GM19467 (cell line): ENCODE measurements around the gene SPIN1.

Source experiments
- ATAC-seq: cut with Tn5 transposase; IDR thresholded peaks from one replicate; pipeline ENCODE4 v1.9.1; 2021; ENCODE audit warnings: mild to moderate bottlenecking, moderate library complexity; ENCODE audit not compliant: unreplicated experiment

Gene SPIN1

GRCh38 chr9:88488166-88488565 lies 99.9 kb downstream of the SPIN1 start:
- ATAC-seq: no peak

DNA sequence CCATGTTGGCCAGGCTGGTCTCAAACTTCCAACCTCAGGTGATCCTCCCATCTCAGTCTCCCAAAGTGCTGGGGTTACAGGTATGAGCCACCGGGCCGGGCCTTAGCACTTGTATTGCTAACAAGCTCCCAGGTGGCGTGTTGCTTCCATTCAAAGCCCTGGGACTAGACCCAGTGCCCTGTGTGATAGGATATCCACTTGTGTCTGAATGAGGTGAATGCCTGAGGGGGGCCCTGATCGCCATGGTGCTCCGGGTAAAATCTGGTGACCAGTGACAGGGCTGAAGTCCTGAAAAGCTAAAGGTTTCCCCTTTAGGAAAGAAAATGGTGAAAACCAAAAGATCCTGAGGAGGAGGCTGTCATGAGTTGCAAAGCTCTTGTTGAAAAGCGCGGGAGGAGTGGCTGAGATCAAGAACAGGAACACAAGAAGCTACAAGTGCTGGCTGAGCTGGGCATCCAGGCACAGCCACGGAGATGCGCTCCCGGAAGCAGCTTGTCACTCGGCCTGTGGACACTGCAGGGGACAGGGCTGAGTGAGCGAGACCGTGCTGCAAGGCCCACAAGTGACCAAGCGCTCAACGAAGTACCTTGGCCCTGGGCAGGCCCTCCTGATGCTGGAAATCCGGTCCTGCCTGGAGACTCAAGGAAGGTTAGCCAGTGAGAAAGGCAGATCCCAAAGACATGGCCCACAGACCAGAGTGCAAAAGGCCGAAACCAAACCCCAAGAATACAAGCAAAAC lies 106.9 kb downstream of the SPIN1 start:
- no peak for ATAC-seq

DNA sequence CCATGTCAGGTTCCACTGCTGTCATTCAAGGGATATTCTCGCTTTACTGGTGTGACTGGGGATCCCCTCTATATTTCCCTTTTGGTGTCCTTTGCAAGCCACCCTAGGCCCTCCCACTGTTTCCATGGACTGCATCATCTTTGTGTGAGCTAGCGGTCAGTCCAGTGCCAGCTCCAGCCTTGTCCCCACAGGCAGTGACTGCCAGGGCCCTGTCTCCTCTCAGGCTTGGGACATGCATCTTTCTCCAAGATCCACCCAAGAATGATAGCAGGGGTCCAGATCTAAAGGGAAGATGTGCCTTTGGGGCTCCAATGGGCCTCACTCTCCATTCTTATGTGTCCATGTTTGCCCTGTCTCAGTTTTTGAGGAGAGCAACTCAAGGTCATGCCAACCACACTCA lies 109.0 kb downstream of the SPIN1 start:
- no peak for ATAC-seq

DNA sequence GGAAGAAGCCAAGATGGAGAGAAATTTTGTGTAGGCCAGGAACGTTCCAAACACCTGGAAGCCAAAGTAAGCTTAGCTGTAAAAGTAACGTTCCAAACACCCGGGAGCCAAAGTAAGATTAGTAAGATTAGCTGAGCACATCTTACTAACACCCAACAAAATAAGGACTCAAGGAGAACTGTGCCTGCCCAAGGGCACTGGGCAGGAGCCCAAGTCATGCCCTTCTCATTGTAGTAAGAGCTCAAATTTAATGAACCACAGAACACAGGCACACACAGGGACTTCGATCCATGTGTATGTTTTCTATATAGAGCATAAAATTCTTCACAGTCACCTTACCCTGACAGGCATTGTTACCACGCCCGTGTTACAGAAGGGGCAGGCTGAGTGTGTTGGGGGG lies 110.6 kb downstream of the SPIN1 start:
- no peak for ATAC-seq

DNA sequence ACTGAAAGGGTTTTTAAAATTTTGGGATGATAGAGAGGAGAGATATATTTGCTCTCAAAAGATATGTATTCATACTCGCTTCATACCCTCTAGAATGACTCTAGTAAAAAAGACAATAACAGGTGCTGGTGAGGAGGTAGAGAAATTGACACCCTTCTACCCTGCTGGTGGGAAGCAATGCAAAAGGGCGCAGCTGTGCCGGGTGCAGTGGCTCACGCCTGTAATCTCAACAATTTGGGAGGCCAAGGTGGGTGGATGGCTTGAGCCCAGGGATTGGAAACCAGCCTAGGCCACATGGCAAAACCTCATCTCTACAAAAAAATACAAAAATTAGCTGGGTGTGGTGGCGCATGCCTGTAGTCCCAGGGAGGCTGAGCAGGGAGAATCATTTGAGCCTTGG lies 112.8 kb downstream of the SPIN1 start:
- no peak for ATAC-seq

DNA sequence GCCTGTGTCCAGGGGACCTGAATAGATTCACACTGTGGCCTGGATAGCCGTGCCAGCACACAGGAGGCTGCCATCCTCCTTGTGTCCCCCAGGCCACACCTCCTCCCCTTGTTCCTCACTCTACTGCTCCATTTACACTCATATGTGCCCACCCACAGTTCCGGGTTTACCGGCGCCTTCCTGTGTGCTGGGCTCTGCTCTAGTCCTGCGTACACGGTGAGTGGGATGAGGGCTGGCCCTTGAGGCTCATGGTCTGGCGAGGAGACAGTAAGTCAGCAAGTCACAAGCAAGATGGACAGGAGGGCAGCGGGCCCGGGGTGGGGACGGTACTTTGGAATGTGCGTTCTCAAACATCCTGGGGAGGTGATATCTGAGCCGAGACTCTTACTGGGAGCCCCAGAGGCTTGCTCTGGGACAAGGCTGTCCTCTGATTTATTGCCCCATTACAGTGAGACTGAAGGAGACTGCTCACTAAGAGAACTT lies 114.3 kb downstream of the SPIN1 start:
- ATAC-seq: no peak

DNA sequence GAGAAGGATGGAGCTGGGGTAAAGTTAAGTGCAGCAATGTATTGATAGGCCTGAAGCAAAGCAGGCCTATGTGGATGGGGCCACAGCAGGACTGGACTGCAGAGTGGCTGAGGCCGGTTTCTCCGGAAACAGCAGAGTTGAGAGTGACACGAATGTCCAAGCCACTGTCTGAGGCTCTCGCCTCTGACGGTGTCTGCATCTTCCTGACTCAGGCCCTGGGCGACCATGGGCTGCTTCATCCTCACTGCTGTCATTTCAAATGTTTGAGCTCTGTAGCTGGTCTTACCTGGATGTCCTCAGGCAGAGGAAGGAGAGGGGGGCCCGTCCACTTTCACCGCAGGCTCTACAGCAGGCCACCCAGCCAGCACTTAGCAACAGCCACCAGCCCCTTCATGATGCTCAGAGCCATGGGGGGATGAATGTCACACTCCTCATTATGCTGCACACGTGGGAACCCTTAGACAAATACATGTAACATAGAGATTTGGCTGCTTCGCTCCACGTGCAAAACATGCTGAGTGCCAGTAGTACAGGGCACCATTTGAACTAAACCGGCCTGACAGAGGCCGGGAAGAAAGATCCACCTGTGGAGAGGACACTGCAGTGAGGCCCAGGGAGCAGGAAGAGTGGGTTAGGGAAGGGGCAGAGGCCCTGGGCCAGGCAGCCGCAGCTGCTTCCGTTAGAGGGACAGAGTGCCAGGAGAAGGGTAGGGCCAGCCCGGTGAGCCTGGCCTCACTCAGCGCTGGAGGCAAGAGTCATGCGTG lies 115.0 kb downstream of the SPIN1 start:
- no peak for ATAC-seq

DNA sequence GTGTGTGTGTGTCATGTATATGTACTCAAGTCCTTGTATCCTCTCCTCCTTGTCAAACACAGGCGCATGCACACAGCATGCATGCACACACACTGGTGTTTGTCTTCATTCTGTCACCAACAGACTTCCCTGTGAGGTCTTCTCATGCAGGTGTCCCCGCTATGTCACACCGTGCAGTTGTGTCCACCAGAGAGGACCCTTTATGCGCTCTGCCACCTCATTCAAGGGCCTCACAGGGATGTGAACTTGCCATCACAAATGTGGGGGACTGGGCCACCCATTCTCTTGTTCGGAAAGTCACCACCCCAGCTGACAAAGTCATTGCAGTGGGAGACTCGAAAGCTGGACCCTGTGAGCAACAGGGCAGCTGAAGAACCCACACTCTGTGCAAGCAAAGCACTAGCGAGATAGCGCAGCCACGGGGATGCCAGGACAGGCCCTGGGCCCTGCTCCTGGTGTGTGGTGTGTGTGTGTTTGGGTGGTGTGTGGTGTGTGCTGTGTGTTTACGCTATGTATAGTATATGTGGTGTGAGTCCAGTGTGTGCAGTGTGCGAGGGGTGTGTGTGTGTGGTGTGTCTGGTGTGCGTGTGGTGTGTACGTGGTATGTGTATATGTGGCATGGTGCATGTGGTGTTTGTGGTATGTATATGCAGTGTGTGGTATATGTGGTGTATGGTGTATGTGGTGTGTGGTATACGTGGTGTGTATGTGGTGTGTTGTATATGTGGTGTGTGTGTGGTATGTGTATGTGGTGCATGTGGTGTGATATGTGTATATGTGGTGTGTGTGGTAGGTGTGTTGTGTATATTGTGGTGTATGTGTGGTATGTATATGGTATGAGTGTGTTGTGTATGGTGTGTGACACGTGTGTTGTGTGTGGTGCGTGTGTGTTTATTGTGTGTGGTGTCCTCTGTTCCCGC lies 115.9 kb downstream of the SPIN1 start:
- ATAC-seq: no peak

DNA sequence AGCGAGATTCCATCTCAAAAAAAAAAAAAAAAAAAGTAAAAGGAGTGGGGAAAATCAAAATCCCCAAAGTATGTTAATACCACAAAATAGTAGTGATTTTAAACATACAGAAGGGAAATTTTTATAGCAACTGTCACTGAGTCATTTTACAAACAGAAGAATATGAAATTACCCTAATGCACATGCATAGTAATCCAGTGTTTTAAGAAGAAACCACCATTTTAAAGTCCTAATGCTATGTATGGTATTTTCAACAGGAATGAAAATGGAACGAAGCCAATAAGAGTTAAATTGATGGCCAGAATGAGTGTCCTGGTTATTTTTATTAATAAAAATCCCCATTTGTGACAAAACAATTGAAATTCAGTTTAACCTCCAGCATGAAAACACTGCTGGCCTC lies 120.1 kb downstream of the SPIN1 start:
- no peak for ATAC-seq

DNA sequence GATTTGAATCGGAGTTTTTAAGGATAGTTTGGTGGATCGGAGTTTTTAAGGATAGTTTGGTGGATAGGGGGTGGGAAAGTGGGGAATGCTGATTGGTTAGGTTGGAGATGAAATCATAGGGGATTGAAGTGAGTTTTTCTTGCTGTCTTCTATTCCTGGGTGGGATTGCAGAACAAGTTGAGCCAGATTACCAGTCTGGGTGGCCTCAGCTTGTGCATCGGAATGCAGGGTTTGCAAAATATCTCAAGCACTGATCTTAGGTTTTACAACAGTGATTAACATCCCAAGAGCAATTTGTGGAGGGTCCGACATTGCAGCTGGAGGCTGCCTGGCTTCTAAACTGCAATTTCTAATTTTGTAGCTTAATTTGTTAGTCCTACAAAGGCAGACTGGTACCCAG lies 123.7 kb downstream of the SPIN1 start:
- ATAC-seq: no peak

GRCh38 chr9:88514247-88514646 lies 126.0 kb downstream of the SPIN1 start:
- no peak for ATAC-seq

DNA sequence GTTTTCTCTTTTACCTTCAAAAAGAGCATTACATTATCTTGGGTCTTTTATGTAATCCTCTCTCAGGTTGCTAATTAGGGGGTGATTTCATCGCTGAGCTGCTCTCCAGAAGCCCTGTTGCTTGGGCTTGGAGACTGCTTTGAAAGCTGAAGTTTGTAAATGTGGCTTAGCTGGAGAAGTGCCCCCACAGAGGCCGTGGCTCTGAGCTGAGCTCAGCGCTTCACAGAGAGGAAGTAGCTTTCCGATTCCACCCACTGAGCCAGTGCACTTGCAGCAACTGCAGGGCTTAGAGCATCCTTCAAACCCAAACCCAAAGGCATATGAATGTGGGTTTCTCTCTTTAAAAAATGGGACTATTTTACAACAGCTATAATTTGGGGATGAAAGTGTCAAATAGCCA lies 133.1 kb downstream of the SPIN1 start:
- ATAC-seq: no peak

DNA sequence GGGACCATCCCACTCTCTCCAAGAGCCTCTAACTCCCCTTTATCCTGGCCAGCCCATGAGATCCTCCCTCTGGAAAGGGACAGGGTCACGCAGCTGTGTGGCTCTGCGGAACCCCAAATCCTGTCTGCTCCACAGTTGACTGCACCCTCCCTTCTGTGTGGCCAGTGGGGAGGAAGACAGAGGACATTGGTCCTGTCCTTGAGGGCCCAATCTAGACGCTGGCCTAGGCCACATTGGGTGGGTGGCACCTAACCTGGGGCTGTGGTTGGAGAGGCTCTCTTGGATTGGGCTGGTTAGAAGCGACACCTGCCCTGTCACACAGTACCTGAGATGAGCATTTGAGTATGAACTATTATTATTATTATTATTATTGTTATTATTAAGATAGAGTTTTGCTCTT lies 134.1 kb downstream of the SPIN1 start:
- ATAC-seq: no peak

DNA sequence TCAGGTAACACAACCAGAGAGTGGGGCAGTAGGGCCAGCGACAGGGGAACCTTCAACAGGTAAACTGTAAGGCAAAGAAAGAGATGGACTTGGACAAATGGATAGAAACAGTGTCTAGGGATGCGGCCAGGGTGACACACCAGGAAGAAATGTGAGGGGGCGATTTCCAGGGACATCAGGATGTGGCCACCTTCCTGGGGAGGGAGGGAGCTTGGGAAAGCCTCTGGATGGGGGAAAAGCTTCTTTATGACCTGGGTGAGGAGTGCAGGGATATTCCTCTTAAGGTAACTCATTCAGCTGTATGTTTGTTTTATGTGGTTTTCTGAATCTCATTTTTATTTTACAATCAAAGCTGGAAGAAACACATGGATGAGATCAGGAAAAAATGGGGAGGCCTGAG lies 134.8 kb downstream of the SPIN1 start:
- ATAC-seq: no peak

DNA sequence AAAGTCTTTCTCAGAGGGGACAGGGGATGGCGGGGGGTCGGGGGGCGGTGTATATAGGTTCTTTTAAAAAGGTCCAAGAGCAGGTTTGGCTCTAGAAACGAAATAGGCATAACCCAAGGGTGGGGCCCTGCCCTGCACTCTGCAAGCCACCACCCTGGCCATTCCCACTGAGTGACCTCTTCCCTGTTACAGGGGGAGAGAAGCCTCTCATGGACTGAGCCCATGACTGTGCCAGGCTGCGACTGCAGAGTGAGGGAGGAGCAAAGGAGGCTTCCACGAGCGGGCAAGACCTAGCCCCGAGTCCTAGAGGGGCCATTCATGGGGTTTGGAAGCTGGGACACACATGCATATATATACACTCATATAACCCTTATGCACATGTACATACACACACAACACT lies 136.7 kb downstream of the SPIN1 start:
- ATAC-seq: no peak

GRCh38 chr9:88527618-88528017 lies 139.4 kb downstream of the SPIN1 start:
- no peak for ATAC-seq
